Breast epithelium (tissue), 3 donors: Measurements from ENCODE around the gene CWC27.

Experiments
- POLR2A ChIP-seq: fragments of 450-650 bp; IDR thresholded peaks from one replicate; pipeline ENCODE4 v1.6.1; 2016; ENCODE audit warnings: antibody characterized with exemption, mild to moderate bottlenecking, moderate library complexity
- TF ChIP-seq, protein P1 (sequence below), 3 donors: fragments of 450-650 bp; IDR thresholded peaks; one replicate each; pipeline ENCODE4 v1.5.1; 2016 to 2017; ENCODE audit warnings: antibody characterized with exemption in 3 of 3, mild to moderate bottlenecking in 3 of 3, moderate library complexity in 3 of 3

- no peak for TF ChIP-seq POLR2A
- TF ChIP-seq, protein P1, sequence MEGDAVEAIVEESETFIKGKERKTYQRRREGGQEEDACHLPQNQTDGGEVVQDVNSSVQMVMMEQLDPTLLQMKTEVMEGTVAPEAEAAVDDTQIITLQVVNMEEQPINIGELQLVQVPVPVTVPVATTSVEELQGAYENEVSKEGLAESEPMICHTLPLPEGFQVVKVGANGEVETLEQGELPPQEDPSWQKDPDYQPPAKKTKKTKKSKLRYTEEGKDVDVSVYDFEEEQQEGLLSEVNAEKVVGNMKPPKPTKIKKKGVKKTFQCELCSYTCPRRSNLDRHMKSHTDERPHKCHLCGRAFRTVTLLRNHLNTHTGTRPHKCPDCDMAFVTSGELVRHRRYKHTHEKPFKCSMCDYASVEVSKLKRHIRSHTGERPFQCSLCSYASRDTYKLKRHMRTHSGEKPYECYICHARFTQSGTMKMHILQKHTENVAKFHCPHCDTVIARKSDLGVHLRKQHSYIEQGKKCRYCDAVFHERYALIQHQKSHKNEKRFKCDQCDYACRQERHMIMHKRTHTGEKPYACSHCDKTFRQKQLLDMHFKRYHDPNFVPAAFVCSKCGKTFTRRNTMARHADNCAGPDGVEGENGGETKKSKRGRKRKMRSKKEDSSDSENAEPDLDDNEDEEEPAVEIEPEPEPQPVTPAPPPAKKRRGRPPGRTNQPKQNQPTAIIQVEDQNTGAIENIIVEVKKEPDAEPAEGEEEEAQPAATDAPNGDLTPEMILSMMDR (IDR thresholded peaks at IDR 0.05): no peak
These were observed 209.0 kb downstream of the CWC27 start for GRCh38 chr5:64977779-64978178.
